Keratinocyte (primary cell): ENCODE data around the gene FHOD3.

Source experiments
- CTCF ChIP-seq, 3 experiments: IDR thresholded peaks in 1 of 3; conservative IDR thresholded peaks in 1 of 3; optimal IDR thresholded peaks in 1 of 3; 2 replicates in 2 of 3; 3 replicates in 1 of 3; pipeline versions ENCODE3 to v1.5.1; 2011; ENCODE audit warnings: low read length in 3 of 3, mild to moderate bottlenecking in 3 of 3, moderate library complexity in 2 of 3, control low read depth in 1 of 3, inconsistent platforms in 1 of 3; ENCODE audit not compliant: insufficient read depth in 2 of 3; ENCODE audit errors: extremely low read depth in 1 of 3
- EZH2 ChIP-seq: IDR thresholded peaks from one replicate; pipeline ENCODE4 v1.6.1; 2012; ENCODE audit warnings: inconsistent platforms, mild to moderate bottlenecking, low read length, moderate library complexity

GRCh38 chr18:36485772-36486171, 188.3 kb downstream of the FHOD3 start:
- TF ChIP-seq CTCF (optimal IDR thresholded peaks at IDR 0.05 in 1 of 3, IDR thresholded peaks at IDR 0.05 in 1 of 3, conservative IDR thresholded peaks at IDR 0.05 in 1 of 3; ENCODE audit: extremely low read depth in 1 of 3, insufficient read depth in 2 of 3, low read length in 3 of 3) (no peak), EZH2 (no peak)
